Loucy (cell line): ENCODE measurements around the gene MUC5AC.

Experiments
- CTCF ChIP-seq: fragments of 200-600 bp; sonication (generic); conservative IDR thresholded peaks from 2 replicates; pipeline ENCODE4 v1.5.1; 2014; ENCODE audit warnings: mild to moderate bottlenecking, antibody characterized with exemption, low read length
- EZH2phosphoT487 ChIP-seq: fragments of 200-600 bp; IDR thresholded peaks from 2 replicates; pipeline ENCODE4 v1.6.1; 2018; ENCODE audit warnings: antibody characterized with exemption, mild to moderate bottlenecking, moderate library complexity, borderline replicate concordance

GRCh38 chr11:1163321-1163910, 5.7 kb downstream of the MUC5AC start:
- no peak for TF ChIP-seq CTCF
- TF ChIP-seq EZH2phosphoT487 = no peak
